ENCODE measurements around the gene GALNT8. TPM values are rescaled to one million over a fixed set of nuclear protein-coding genes. Genes with fewer than 3 reads are reported as not detected.
"Not testable (repeated sequence)": the region's sequence is repeated elsewhere in the genome, so short reads cannot be mapped to it uniquely, and the experiment has no call there.

GALNT8 gene
- total RNA-seq, 1 donor from 2014 or later, result 1.5 TPM

DNA sequence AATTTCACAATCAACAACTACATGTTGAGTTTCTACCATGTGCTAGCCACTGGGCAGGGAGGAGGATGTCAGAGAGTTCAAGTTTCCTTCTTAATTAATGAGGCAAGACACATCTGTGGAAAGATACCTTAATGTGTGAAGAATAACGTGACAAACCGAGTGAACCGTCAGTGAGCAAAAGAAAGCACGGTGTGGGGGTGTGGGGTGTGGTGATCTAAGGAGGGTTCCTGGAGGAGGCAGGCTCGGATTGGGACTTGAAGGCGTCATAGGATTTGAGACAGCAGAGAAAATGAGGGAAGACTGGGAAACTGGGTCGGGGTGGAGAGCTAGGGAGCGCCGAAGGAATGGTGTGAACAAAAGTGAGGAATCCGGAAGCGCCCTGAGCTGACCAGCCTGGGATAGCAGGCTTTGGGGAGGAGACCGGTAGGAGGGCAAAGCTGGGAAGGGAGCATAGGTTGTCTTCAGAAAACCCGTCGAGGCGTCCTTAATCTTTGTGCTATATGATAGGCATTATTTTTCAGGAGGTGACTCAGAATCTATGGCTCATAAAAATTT lies 22.3 kb downstream of the GALNT8 start:
- no peak for DNase-seq (ENCODE audit: low read depth)
- TF ChIP-seq CTCF (conservative IDR thresholded peaks at IDR 0.05; ENCODE audit: low read depth, low read length), result no peak
- H3K4me3 ChIP-seq (ENCODE audit: low read depth, low read length), result no peak overlapping the region

DNA sequence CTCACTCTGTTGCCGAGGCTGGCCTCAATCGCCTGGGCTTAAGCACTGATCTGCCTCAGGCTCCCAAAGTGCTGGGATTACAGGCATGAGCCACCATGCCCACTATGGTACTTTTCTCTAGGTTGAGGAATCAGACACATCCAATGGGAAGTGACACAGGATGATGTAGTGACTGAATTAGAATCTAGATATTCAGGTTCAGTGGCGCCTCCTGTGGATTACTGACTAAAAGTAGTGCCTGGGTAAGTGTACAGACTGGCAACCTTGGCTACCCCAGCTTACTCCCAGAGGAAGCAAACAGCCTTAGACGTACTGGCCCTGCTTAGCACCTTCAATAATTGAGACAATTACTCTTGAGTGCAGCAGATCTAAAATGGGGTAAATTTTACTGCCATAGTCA lies 22.8 kb downstream of the GALNT8 start:
- TF ChIP-seq CTCF (conservative IDR thresholded peaks at IDR 0.05; ENCODE audit: low read depth, low read length), result no peak
- no peak overlapping the region for H3K4me3 ChIP-seq (ENCODE audit: low read depth, low read length)
- DNase-seq (ENCODE audit: low read depth), result no peak

DNA sequence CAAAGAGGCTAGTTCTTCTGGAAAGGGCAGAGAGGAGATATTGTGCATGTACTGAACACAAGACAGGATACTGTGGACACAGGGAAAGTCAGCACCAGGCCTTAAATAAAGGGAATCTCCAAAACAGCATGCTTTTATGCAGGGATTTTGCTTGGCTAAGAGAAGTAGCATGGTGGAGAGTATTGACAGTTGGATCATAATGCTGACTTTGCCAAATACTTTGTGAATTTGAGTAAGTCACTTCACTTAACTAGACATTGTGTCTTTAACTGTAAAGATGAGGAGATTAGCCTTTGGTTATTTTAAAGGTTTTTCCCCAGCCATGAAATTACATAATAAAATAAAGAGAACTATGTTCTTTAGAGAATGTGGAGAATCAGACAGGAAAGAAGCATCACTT lies 24.5 kb downstream of the GALNT8 start:
- no peak for DNase-seq (ENCODE audit: low read depth)

GRCh38 chr12:4745249-4745648 lies 25.0 kb downstream of the GALNT8 start:
- H3K4me3 ChIP-seq (ENCODE audit: low read depth, low read length), result no peak overlapping the region
- no peak for TF ChIP-seq CTCF (conservative IDR thresholded peaks at IDR 0.05; ENCODE audit: low read depth, low read length)
- no peak for DNase-seq (ENCODE audit: low read depth)

More for the DNA sequence above, 24.5 kb downstream of the GALNT8 start:
- TF ChIP-seq CTCF (conservative IDR thresholded peaks at IDR 0.05; ENCODE audit: low read depth, low read length), result no peak
- no peak overlapping the region for H3K4me3 ChIP-seq (ENCODE audit: low read depth, low read length)

GRCh38 chr12:4751654-4752053 lies 31.5 kb downstream of the GALNT8 start:
- DNase-seq (ENCODE audit: low read depth); H3K4me3 ChIP-seq (ENCODE audit: low read depth, low read length): not testable (repeated sequence)

- no peak for TF ChIP-seq CTCF (conservative IDR thresholded peaks at IDR 0.05; ENCODE audit: low read depth, low read length)
- H3K4me3 ChIP-seq (ENCODE audit: low read depth, low read length), result no peak overlapping the region
- DNase-seq (ENCODE audit: low read depth), result no peak
Measured at GRCh38 chr12:4762773-4763172, 42.6 kb downstream of the GALNT8 start.

DNA sequence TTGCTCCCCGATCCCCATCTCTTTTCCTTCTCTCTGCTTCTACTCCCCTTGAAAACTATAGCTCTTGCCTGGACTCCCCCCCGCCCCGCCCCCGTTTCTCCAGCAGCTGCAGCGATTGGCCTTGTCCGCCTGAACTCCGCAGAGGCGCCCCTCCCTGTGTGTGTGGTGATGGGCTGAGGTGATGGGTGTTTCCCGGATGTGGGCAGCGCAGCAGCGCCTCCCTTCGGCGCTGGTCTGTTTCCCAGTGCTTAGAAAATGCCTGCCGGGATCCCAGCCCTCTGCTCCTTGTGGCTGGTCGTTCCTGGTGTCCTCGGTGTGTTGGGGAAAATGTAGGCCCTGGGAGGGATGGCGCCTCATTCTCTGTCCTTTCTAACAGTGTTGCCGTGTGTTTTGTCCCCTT lies 43.3 kb downstream of the GALNT8 start:
- DNase-seq (ENCODE audit: low read depth), result no peak
- TF ChIP-seq CTCF (conservative IDR thresholded peaks at IDR 0.05; ENCODE audit: low read depth, low read length), result no peak
- no peak overlapping the region for H3K4me3 ChIP-seq (ENCODE audit: low read depth, low read length)

Data from epithelial cell of proximal tubule (primary cell).